GM19099 (cell line): ENCODE measurements around the gene IFRD1.

Experiments used
- POLR2A ChIP-seq: IDR thresholded peaks from 3 replicates; pipeline ENCODE4 v1.6.1; 2011; ENCODE audit warnings: low read depth; ENCODE audit not compliant: insufficient read length; ENCODE audit errors: extremely low read depth

The IFRD1 gene, protein sequence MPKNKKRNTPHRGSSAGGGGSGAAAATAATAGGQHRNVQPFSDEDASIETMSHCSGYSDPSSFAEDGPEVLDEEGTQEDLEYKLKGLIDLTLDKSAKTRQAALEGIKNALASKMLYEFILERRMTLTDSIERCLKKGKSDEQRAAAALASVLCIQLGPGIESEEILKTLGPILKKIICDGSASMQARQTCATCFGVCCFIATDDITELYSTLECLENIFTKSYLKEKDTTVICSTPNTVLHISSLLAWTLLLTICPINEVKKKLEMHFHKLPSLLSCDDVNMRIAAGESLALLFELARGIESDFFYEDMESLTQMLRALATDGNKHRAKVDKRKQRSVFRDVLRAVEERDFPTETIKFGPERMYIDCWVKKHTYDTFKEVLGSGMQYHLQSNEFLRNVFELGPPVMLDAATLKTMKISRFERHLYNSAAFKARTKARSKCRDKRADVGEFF

DNA sequence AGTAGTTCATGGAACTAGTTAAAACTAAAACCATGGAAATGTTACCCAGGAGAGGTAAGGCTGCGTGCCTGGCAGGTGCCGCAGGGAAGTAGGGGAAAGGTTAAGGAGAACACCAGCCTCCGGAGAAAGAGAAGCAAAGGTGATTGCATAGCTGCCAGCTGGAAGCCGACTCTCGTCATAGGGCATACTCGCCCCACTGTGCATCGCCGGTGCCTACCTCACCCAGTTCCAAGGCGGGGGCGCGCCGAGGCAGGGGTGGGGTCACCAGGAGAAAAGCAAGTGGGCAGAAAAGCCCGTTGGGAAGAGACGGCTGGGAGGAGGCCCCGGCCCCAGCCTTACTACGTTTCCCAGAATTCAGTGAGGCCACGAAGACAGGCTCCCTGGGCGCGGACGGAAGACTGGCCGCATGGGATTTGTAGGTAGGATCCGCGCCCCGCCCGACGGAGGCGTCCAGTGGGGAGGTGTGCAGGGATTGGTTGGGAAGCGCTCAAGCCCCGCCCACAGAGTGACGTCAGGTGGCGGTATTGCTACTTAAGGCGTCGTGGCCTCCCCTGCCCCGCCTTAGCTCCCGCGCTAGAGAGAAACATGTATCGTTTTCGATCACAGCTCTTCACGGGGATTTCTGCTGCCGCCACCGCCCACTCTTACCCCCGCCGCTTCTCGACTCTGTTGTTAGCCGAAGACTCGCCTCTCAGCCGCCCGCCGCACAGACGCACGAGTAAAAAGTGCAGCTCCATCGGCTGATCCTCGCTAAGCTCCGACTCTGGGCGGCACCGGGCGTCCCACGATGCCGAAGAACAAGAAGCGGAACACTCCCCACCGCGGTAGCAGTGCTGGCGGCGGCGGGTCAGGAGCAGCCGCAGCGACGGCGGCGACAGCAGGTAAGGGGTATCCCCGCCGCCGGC lies at the start of gene IFRD1:
IFRD1 (plus strand) TSS at position 559 of the 905 bp plus-strand sequence; CDS start at position 788, 229 bp downstream.
- TF ChIP-seq POLR2A: peak; percentile 99

DNA sequence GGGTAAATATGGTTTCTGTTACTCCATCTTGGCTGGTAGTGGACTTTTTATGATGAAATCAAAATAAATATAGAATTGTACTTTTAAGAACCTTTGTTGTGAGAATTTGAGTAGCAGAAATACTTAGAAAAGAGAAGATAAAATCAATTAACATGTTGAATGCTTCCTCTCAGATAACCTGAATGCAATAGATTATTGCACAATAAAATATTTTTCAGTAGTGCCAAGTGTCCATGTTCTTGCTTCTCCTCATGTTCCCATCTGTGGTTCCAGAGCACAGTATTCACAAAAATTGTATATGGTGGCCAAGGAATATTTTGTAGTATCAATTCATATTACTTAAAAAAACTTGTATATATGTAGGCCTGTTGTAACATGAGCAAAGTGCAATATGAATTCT lies 45.9 kb upstream of the IFRD1 start:
- TF ChIP-seq POLR2A: no peak

DNA sequence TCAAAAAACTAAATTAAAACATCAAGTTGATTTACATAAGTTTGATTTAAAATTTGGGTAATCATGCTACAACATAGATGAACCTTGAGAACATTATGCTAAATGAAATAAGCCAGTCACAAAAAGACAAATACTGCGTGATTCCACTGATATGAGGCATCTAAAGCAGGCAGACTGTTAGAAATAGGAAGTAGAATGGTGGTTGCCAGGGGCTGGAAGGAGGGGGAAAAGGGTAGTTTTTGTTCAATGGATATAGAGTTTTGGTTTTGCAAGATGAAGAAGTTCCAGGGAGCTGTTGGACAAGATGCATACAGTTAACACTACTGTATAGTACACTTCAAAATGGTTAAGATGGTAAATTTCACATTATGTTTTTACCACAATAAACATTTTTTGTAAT lies 45.0 kb upstream of the IFRD1 start:
- TF ChIP-seq POLR2A: no peak

DNA sequence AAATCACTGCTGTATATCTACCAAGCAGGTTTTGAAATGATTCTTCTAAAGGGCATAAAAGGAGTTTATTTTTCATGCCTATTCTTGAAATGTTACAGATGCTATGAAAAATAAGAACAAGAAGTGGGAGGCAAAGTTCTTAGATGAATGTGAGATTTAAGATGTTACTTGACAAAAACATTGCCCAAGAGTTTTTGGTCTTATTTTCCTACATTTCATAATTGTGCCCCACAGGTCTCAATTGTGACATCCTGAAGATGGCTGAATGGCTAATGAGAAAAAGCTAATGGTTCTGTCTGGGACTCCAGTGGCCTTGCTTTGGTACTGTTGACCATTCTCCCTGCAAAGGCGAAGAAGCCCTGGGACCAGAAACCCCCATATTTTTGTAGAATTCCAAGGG lies 43.0 kb upstream of the IFRD1 start:
- TF ChIP-seq POLR2A: no peak

DNA sequence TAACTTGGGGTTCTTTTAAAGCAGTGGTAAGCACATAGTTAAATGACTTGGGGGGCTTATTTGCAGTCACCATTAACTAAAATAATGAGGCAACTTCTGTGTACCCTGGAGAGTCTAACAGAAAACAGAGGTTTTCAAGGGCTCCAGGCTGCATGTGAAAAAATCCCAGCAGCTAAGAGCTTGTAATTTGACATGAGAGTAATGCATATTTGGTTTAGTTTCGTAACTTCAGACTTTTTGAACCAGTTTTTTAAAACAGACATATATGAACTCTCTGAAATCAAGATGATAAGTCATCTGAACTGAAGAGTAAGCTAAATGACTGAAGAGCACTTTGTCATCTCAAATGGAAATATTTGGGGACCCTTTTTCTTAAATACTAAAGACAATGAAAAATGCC lies 40.2 kb upstream of the IFRD1 start:
- TF ChIP-seq POLR2A: no peak

DNA sequence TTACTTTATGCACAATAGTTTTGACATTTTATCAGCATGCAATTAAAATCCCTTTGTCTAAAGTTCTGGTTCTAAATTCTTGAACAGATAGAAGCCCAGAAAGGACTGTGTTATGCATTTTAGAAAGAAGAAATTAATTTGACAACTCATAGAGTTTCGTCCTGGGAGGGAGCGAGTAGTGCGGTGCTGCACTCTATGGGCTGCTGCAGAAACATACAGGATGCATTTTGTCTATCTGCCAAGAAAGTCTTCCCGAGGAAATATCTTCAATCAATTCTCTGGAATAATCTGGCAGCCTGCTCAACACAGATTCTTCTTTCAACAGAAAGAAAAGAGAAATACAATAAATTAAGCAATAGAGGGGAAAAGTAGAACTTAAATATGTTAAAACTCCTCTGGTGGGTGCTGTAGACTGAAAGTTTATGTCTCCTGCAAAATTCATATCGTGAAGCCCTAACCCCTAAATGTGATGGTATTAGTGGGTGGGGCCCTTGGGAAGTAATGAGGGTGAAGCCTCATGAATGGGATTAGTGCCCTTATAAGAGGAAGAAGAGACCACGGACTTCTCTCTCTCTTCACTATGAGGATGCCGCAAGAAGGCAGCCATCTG lies 39.0 kb upstream of the IFRD1 start:
- TF ChIP-seq POLR2A: no peak

DNA sequence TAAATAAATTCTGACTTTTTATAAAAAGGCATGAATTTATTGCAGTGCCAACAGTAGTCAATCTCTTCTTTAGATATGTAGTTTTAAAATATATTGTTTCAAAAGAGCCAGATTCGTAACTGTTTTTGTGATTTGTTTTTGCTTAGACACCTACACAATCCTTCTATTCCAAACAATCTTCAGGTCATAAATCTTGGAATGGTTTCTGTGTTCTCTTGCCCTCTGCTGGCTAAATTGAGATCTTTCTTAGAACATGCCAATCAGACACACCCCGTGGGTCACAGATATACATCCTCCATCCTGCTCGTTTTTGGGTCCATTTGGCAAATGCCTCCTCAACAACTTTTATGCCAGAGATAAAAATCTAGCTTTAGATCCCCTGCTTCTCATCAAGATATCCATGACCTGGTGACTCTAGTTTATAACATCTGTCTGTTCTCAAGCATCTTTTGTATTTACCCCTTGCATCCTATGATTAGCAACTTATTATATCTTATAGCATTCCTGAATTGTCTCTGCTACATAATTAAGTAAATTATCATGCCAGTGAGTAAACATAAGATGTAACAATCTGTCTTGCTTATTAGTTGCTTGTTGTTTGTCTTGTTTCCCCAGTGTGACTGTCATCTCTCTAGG lies 35.3 kb upstream of the IFRD1 start:
- TF ChIP-seq POLR2A: no peak

DNA sequence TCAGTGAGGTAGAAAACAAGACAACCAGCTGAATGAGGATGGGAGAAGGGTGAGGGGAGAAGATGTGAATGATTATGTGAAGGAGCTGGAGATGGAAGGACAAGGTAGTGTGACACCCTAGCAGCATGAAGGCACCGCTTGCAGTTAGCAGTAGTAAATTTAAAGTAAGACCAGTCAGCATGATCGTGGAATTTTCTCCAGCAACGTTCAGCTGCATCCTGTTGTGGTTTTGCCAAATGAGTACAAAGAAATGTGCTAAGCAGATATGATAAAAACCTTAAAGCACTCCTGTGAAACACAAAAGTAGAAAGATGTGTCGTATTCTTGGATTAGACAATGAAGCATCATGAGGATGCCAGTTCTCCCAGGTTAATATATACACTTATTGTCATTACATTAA lies 34.1 kb upstream of the IFRD1 start:
- TF ChIP-seq POLR2A: no peak

DNA sequence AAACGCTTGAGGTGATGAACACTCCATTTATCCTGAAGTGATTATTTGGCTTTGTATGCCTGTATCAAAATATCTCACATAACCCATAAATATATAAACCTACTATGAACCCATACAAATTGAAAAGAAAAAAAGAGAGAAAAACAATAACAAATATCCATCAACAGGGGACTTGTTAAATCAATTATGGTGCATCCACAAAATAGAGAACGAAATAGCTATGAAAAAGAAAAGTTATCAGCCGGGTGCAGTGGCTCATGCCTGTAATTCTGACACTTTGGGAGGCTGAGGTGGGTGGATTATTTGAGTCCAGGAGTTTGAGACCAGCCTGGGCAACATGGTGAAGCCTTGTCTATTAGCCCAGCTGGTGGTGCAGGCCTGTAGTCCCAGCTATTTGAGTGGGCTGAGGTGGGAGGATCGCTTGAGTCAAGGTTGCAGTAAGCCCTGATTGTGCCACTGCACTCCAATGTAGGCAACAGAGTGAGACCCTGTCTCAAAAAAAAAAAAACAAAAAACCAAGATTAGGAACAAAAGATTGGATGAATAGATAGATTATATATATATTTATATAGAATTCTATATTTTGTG lies 30.6 kb upstream of the IFRD1 start:
- TF ChIP-seq POLR2A: no peak

DNA sequence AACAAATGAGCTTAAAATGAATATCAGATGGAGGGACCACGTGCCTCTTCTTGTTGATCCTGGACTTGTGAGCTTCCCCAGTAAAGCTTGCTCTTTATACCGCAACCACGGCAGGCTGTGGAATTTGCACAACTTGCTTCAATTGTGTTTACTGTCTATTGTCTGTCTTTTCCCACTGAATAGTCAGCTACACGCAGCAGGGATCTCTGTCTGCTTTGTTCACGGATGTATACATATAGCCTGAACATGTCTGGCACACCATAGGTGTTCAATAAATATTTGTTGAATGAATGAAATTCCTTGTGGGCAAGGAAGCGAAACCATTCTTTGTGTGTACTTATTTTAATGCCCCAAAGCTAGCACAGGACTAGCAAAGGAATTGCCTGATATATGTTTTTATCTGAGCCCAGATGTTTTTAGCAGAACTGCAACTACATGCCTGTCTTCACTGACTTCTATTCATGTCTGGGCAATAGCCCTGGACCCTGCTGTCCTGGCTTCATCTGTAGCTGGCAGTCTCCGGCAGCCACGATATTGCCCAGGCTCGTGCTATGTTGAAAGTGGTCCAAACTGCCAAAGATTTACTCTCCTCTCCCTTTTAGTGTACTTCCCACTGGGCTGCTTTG lies 29.9 kb upstream of the IFRD1 start:
- no peak for TF ChIP-seq POLR2A

DNA sequence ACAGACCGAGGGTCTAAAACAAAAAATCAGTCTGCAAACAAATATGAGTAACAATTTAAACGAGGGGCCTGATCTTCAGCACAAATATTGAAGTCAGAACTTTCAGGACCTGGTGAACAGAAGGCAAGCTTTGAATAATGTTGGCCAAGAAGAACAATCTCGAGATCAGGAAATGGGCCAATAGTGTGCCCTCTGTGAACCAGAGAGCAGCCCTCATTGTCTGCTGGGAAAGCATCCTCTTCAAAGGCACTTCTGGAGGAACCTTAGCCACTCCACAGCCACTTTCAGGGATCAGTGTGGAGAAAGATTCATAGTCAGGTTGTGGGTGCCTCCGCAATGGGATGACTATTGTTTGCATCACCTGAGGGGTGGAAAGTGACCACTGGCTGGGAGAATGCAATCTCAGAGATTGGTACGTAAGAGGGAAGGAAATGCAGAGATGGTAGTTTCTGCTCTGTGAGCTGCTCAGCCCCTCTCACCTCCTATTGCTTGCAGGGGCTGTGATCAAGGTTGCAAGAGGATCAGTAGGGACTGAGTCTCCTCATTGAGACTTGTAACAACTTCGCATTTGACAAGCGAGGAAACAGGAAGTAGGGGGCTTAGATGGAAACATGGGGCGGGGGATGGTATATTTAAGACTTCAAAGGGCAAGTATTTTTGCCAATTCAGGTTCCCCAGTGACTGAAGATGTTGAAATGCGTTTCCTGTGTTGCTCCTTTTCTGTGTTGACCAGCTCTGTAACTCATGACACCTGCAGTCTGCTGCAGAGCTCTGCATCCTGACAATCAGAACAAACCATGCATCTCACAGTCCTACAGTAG lies 28.4 kb upstream of the IFRD1 start:
- no peak for TF ChIP-seq POLR2A

DNA sequence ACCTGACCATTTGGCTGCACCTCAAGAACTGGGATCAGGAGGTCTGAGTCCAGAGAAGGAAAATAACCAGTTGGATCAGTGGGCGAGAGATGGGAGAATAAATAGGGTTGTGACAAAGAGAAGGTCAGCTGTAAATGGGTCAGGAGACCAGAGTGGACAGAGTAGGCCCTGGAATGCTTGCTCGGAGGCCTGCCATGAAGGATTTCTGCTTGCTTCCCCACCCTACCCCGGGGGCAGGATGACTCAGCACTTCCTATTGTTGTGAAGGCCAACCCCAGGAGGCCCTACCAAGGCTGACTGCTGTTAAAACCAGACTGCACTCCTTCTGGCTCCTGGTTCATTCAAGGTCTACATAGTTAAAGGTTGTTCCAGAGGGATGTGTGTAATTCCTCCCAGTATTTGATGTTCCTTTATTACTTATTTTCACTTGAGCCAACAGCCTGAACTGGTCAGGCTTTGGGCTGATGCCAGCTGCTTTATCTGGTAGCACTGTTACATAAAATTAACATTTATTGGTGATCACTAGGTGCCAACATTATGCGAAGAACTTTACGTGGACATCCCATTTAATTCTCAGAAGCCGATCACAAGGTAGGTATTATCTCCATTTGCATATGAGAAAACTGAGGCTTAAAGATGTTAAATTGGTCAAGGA lies 27.3 kb upstream of the IFRD1 start:
- no peak for TF ChIP-seq POLR2A

DNA sequence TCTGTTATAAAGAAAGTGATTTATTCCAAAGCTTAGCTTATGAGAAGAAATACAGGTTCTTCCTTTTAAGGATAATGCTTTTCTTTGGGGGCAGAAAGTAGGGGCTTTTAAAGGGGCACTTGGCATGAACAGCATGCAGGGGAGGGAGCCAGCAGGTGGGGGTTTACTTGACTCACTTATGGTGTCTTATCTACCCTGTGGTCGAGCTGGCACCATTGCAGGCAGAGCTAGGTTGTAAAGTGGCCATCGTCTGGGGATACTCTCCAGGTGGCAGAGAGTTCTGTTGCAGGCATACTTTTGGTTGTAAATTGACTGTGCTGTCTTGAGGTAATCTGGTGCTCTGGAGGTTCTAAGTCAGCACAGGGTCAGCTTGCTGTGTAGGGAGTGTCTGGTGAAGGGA lies 26.3 kb upstream of the IFRD1 start:
- no peak for TF ChIP-seq POLR2A

DNA sequence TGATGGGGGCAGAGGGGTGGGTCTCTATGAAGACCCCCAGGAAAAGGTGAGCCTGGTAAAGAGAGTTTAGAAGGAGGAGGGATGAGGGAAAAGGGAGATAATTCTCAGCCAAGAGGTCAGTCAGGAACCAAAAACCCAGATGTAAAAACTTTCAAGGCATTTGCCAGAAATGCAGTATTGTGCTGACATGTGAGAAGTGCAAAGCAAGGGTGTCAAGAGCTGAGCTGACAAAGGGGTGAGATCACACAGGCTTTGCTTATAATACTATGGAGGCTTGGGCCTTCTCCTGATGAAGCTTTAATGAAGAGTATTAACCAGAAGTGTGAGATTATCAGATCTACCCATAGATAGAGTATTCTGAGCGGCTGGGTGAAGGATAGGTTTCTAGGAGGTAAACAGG lies 22.3 kb upstream of the IFRD1 start:
- TF ChIP-seq POLR2A: no peak
